ENCODE measurements around the gene PSMA7.

PSMA7 gene

DNA sequence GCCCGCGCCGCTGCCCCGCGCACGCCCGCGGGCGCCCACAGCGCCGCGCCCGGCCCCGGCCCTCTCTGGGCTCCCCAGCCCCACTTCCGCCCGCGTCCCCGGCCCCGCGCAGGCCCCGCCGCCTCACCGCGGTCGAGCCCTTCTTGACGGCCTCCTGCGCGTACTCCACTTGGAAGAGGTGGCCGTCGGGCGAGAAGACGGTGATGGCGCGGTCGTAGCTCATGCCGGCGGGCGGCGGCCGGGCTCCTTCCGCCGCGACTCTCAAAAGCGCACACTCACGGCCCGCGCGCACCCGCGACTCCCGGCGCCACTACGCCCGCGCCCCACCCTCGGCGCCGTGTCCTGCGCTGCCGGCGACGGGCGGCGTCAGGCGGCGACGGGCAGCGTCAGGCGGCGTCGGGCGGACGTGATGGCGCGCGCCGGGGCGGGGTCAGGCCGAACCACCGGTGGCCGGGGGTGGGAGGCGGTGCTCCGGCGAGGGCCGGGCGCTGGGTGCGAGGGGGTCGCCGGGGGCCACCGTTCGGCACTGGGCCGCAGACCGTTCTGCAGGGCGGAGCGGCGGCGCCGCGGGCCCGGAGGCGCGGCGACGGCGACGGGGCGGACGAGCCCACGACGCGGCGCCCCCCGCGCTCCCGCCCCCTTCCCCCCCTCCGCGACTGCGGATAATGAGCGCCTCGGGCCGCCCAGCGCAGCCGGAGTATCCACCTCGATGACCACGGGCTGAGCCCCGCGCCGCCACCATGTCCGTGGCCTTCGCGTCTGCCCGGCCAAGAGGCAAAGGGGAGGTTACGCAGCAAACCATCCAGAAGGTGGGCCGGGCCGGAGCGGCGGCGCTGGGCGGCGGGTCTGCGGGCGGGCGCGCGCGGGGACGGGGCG lies at the start of gene PSMA7, which contains the start of gene SS18L1:
TSS of gene PSMA7 (minus strand) at position 314 of the 876 bp plus-strand sequence. CDS start at position 223, 91 bp downstream.
TSS of gene SS18L1 (plus strand) at position 689 of the 876 bp plus-strand sequence. CDS start at position 741, 52 bp downstream.
- peak; percentile 51 to 97 for DNase-seq

DNA sequence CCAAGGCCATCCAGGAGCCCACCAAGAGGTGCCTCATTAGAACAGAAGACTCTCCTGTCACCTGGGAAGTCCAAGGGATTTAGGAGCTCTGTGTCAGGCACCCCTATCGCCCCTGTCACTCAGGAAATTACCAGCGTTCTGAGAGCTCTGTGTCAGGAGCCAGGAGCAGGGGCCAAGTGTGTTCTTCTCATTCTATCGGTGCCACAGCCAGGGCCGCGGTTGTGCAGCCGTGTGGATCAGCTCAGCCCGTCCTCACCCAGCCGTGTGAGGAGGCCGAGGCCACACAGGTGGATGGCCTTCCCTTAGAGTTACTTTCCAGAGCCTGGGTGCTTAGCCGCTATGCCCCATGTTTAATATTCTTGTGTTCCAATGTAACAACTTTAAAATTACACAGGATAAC lies 49.4 kb upstream of the PSMA7 start:
- no peak for DNase-seq

DNA sequence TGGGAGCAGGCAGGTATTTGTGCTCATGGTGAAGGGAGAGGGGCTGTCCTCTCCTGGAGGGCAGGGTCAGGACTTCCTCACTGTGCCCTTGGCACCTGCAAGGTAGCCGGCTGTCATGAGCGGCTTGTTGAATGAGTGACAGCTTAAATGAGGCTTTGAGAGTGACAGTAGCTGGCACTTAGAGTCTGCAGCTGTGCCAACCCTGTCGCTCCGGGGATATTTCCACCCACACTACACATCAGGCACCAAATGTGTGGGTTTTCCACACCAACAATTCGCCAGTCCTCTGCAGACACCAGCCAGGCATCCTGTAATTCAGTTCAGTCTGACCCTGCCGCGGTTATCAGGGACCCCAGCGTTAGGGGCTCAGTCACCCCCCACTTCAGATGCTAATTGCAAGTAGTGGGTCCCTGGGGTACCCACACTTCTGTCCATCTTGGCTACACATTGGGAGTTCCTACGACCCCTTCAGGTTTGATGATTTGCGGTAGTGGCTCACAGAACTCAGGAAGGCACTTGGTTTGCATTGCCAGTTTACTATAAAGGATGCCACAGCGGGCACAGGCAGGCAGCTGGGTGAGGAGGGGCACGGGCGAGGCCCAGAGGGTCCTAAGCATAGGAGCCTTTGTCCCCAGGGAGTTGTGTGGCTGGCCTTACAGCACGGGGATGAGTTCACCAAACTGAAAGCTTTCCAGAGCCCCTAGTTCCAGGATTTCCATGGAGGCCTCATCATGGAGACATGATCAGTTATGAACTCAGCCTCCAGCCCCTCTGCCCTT lies 48.8 kb upstream of the PSMA7 start:
- no peak for DNase-seq

DNA sequence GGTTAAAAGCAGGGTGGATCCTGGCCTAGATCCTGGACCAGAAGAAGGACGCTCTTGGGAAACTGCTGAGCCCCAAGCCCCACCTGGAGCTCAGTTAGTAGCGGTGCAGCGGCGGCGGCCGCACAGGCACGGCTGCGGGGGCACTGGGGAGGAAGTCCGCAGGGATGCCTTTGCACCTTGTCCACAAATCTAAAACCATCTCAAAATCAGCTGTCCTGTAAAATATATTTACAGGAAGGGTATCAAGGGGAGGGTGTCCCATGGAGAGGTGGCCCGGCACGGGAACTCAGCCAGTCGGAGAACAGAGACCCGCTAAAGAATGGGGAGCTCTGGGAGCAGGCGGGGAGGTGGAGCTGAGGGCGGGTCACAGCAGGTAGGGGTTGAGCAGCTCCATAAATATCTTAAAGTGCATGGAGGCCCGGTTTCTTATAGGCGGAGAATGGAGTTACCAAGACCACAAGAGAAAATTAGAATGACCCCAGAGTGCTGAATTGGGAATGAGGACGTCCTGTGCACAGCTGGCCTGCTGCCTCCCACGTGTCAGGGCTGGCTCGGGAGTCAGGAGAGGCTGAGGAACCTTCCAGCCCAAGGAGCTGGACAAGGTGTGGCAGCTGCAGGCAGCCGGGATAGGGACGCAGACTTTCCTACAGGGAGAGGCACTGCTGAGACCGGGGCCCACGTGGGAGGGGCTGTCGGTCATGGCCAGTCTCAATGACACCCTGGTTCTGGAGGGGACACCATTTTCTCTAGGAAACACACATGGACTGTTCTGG lies 47.6 kb upstream of the PSMA7 start:
- DNase-seq: no peak

DNA sequence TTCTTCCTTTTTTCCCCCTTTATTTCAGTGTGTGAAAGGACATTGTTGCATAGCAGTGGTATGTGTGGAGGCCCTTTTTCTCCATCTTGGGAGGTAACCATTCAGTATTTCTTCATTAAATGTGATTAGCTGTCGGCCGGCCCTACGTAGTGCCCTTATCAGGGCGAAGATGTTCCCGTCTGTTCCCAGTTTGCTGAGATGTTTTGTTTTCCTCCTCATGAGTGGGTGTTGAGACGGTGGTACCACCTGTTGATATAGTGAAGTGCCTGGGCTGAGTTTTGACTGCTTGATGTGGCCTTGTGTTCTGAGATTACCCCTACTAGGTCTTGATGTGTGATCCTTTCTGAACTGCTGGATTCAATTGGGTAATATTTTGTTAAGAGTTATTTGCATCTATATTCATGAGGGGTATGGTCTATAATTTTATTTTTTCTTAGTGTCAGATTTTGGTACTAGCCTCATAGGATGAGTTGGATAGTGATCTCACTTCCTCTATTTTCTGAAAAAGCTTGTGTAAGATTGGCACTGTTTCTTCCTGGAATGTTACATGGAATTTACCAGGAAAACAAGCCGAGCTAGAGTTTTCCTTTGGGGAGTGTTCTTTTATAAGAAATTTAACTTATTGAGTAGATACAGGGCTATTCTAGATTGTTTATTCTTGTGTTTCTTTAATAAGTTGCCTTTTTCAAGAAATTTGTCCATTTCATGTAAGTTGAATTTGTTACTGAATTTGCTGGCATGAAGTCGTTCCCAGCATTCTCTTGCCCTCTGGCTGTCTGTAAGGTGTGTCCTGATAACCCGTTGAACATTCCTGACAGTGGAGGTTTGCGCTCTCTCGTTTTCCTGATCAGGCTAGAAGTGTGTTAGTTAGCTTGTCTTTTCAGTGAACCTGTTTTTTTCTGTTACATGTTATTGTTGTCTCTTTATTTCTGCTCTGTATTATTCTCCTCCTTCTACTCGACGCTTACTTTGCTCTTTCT lies 44.0 kb upstream of the PSMA7 start:
- no peak for DNase-seq

DNA sequence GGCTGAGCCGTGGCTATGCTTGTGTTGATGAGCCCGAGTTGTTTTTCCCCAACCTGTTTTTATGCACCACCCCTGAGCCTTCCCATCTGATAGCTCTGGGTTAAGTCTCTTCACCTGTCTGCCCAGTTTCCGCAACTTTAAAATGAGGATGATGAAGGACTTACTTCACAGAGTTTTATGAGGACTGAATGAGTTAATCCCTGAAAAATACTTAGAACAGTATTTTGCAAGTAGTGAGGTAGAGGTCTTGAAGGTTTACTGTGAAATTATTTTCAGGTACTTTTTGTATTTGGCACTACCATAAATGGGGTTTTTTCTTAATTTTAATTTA lies 42.9 kb upstream of the PSMA7 start:
- DNase-seq: no peak

DNA sequence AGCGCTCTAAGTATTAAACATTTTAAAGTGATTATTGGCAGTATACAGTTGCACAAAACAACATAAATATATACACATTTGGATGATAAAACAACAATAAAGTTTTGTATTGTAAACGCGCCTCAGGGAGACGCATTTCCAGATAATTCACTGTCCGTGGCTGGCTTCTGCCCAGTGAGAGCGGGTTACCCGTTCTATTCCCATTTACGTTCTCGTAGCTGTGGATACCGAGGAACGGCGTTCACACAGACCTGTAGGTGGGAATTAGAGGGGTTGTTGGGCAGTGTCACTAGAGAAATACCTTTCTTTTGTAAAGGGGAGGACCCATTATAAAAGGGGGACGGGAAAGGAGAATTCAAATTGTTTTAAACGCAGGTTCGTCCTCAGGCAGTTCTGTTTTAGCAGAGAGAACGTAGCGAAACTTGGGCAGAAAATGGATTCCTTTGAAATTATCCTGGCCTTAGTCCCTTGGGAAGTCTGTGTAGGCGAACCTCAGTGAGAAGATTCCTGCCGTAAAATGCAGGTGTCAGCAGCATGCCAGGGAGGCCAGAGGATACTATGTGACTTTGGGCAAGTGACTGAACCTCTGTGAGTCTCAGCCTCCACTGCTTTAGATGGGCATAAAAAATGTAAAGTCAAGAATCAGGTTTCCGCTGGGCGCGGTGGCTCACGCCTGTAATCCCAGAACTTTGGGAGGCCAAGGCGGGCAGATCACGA lies 40.4 kb upstream of the PSMA7 start:
- DNase-seq: peak in 1 of 2 experiments; percentile 3

DNA sequence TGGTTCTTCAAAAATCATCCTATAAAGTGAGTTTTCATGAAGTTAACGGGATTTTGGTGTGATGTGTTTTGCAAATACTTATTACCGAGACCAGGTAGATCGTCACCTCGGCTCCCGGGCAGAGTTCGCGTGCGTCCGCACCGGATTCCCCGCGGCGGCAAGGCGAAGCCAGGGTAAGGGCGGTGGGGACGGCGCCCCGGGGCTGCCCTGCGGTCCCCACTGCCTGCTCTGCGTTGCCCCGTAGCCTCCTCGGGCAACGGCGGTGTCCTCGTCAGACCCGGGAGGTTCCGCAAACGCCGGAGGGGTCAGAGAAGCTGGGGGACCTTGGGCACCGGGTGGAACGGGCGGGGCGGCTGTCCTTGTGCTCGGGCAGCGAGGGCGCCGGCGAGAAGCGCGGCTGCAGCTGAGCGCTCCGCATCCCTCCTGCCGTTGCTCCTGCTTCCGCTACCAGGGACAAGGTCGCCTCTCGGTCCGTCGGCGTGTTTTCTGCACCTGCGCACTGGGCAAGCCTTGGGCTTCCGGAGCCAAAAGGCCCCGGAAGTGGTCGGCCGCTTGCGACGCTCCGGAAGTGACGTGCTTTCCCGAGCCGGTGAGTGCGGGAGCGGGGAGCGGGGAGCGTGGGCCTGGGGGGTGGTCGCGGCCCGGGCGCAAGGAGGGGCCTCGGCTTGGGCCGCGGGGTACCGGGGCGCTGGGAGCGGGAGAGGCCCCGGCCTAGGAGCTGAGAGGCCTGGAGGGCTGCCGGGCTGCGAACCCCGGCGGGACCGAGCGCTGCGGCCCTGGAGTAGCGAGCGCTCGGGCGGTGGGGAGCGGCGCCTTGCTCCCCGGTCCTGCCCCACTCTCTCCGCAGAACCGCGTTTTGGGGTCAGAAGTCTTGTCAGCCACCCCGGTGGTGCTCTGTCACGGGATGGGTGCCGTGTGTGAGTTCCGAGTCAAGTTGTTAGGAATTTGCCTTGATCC lies 39.6 kb upstream of the PSMA7 start, which contains the start of gene MTG2:
TSS of gene MTG2 (plus strand) at position 560 of the 957 bp plus-strand sequence. CDS start 10,393 bp downstream, outside the sequence.
- peak; percentile 93 to 99 for DNase-seq

DNA sequence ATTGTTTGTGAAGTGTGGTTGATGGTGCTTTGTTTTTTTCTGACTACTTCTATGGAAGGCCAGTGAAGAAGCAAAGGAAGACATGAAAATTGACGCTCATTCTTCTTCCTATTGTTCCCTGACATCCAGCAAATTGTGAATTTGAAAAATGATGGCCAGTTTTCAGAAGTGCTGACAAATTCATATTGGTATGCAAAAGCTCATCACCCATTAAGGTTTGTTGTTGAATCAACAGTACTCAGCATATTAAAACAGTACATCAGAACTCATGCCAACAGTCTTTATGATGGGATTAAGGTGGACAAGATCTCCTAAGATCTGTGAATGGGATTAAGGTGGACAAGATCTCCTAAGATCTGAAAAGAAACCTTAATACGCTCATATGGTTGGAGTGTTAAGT lies 38.6 kb upstream of the PSMA7 start:
- DNase-seq: no peak

DNA sequence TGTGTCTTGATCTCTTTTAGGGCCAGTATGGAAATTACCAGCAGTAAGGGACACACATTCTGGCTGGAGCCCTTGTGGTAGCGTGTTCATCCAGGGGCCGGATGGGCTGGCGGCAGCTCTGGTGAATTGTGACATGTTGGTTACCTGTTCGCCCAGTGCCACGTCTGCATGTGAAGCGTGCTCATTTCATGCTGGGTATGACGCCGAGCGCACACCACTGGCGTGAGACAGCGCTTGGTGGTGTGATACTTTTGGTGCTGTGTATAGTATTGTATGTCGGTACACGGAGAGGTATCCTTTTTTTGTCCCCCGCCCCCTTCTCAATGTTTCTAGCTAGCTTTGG lies 35.9 kb upstream of the PSMA7 start:
- DNase-seq: no peak

DNA sequence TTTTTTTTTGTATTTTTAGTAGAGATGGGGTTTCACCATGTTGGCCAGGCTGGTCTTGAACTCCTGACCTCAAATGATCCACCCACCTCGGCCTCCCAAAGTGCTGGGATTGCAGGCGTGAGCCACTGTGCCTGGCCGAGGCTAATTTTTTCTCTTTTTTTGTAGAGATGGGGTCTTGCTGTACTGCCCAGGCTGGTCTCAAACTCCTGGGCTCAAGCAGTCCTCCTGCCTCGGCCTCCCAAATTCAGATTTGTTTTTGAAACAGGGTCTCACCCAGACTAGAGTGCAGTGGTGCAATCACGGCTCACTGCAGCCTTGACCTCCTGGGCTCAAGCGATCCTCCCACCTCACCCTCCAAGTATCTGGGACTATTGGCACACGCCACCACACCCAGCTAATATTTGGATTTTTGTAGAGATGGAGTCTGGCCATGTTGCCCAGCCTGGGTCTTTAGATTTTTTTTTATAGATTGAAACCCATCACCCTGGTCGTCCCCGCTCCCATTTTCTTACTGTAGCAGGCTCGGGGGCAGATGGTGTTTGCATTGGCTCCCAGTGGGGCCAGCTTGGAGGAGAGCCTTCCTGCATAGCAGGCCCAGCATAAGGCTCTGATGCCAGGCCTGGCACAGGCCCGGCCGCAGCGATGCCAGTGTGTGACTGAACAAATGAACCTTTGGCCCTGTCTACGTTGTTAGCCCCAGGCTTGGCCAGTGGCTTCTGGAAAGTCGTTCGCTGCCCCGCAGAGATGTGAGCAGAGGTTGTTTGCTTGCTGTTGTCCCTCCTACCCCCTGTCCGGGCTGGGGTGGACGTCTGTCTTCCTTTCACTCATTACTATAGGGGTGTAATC lies 35.3 kb upstream of the PSMA7 start:
- DNase-seq: no peak

DNA sequence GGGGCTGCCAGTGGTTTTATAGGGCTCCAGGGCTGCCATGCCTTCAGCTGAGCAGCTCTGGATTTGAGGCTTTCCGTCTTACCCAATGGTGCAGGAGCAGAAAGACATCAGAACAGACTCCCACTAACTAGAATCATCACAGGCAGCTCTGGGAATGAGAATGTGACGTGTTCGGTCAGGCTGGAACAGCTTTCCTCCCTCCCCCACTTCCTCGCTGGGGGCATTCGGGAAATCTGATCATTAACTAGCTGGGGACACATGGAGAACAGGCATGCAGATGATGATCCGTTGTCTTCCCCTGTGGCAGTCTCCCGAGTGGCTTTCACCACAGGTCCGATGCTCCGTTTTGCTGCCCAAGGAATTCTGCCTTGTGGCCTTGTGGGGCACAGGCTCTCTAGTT lies 34.1 kb upstream of the PSMA7 start:
- DNase-seq: no peak

DNA sequence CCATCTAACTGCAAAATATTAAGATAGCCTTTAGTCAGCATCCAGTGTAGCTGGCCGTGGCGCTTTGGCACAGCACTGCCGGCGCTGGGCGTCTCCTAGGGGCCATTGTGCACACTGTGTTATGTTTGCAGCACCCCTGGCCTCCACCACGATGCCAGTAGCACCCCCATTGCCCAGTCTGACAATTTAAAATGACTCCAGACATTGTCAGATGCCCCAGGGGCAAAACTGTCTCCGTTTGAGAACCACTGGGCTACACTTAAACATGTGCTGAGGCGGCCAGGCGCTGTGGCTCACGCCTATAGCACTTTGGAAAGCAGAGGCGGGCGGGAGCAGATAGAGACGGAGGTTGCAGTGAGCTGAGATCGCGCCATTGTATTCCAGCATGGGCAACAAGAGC lies 33.7 kb upstream of the PSMA7 start:
- no peak for DNase-seq

DNA sequence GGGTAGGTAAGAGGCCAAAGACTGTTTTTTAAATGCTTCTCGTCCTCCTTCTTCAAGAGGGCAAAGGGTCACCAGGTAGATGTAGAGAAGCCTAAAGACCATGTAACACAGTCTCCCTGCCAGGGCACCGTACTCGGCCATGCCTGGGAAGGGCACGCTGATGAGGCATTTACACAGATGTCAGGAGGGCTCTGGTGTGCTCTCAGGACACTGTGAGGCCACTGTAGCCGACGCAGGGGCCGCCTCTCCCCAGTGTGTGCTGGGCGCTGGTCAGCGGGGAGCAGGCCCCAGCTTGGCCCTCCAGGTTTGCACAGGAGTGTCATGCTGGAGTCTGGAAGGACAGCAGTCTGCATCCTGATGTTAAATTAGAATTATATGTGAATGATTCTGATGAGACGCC lies 32.5 kb upstream of the PSMA7 start:
- no peak for DNase-seq

DNA sequence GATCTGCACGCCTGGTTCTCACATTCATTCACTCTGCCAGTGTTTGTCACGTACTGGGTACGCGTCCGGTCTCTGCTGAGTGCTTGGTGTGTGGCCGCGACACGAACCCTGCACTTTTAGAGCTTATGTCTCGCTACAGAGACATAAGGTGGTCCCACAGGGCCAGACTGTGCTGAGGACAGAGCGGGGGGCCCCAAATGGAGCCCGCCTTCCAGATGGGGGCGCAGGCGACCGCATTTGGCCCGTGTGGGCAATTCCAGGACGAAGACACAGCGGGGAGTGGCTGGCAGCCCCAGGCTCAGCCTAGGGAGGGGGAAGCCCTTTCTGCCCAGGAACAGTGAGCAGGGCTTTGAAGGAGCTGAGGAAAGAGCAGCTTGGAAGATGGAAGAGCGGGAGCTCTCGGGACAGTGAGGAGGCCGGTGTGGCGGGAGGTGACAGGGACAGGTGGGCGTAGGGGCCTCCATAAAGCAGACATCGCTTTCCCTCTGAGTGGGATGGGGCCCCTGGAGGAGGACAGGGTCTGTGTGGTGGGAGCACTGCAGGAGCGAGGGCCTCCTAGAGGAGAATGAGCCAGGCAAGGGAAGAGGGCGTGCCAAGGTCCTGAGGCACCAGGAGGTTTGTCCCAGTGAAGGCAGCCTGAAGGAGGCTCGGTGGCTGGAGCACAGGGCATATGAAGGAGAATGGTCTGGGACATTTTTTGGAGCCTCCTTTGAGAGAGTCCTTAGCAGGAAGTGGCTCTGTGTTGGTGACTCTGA lies 31.9 kb upstream of the PSMA7 start:
- no peak for DNase-seq

DNA sequence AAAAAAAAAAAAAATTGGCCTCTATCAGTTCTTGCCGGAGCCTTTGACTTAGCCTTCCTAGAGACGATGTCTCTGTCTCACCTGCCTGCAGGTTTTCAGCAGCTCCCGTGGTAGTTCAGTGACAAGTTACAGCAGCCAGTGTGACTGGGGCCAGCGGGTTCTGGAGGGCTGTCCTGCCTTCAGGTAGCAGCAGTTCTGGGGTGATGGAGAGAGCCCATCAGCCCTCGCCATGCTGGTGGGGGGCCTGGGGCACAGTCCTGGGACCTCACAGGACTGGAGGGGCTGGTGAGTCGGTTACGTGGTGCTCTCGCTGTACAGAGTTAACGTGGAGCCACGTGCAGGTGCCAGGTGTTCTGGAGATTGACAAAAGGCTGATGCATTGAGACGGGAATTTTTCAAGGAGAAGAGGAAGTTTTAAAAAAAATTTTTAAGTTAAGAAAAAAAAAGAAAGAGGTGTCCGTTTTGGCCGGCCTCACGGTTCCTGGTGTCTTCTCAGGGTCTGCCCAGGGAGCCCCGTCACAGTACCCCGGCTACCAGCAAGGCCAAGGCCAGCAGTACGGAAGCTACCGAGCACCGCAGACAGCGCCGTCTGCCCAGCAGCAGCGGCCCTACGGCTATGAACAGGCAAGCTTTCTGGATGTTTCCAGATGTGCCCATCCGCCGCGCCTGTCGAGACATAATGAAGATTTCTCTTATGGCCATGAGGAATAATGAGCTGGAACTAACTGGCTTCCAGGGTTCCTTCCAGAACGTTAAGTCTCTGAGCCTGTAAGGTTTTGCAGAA lies 31.0 kb upstream of the PSMA7 start:
- no peak for DNase-seq

DNA sequence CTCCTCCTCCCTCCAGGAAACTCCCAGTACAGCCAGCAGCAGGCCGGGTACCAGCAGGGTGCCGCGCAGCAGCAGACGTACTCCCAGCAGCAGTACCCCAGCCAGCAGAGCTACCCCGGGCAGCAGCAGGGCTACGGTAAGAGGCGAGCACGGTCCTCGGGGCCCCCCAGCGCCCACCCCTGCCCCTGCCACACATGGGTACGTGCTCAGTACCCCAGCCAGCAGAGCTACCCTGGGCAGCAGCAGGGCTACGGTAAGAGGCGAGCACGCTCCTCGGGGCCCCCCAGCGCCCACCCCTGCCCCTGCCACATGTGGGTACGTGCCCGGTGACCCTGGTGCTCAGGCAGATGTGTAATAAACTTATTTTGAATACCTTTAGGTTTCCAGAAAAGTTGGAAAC lies 29.5 kb upstream of the PSMA7 start:
- DNase-seq: no peak

DNA sequence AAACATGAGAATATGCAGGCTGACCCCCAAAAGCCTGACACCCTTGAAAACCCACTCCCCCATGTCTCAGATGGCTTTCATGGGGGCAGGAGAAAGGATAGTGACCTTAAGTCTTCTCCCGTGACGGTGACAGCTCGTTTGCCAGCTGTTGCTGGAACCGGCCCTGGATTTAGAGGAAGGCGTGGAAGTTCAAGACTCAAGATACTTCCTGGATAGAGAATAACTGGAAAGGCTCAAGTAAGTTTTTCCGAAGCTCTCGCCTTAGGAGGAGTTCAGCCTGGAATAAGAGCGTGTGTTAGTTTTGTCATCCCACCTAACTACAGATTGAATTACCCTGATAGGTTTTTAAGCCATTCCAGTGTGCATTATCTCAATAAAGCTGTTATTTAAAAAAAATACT lies 28.1 kb upstream of the PSMA7 start:
- DNase-seq: no peak

Measured in NCI-H526 (cell line).